Left forelimb (tissue), 1 donor: Measurements from ENCODE around the gene SLC37A1.
A peak's percentile ranks its signal among the peaks of the same experiment; 100 is the strongest.

Experiments
- DNase-seq: peaks from one replicate; pipeline ENCODE4 v3.0.0-alpha.2; 2018; ENCODE audit warnings: low spot score

The SLC37A1 gene

GRCh38 chr21:42543106-42543847, 29.6 kb downstream of the SLC37A1 start:
- no peak for DNase-seq

GRCh38 chr21:42544544-42544943, 30.9 kb downstream of the SLC37A1 start:
- DNase-seq = no peak

GRCh38 chr21:42545317-42545716, 31.7 kb downstream of the SLC37A1 start:
- DNase-seq = no peak

- no peak for DNase-seq
Observed at GRCh38 chr21:42545745-42546144, 32.1 kb downstream of the SLC37A1 start.

- DNase-seq = no peak
Observed at GRCh38 chr21:42546433-42546832, 32.8 kb downstream of the SLC37A1 start.

GRCh38 chr21:42547001-42547905, 33.6 kb downstream of the SLC37A1 start:
- no peak for DNase-seq

- no peak for DNase-seq
Observed at GRCh38 chr21:42547906-42548365, 34.3 kb downstream of the SLC37A1 start.

GRCh38 chr21:42548687-42549406, 35.2 kb downstream of the SLC37A1 start:
- DNase-seq = no peak

- no peak for DNase-seq
Observed at GRCh38 chr21:42550817-42551216, 37.2 kb downstream of the SLC37A1 start.

- DNase-seq = peak; percentile 5
Observed at GRCh38 chr21:42552407-42553336, 39.0 kb downstream of the SLC37A1 start.

GRCh38 chr21:42553435-42553834, 39.8 kb downstream of the SLC37A1 start:
- no peak for DNase-seq

- peak; percentile 20 for DNase-seq
Observed at GRCh38 chr21:42554251-42554961, 40.8 kb downstream of the SLC37A1 start.

- DNase-seq = no peak
Observed at GRCh38 chr21:42555756-42556438, 42.2 kb downstream of the SLC37A1 start.

- no peak for DNase-seq
Observed at GRCh38 chr21:42556476-42556875, 42.8 kb downstream of the SLC37A1 start.

GRCh38 chr21:42556960-42557359, 43.3 kb downstream of the SLC37A1 start:
- DNase-seq = no peak

- DNase-seq = no peak
Observed at GRCh38 chr21:42557420-42557819, 43.8 kb downstream of the SLC37A1 start.

GRCh38 chr21:42558368-42558767, 44.7 kb downstream of the SLC37A1 start:
- no peak for DNase-seq

- DNase-seq = no peak
Observed at GRCh38 chr21:42558846-42559245, 45.2 kb downstream of the SLC37A1 start.

- no peak for DNase-seq
Observed at GRCh38 chr21:42559326-42559725, 45.7 kb downstream of the SLC37A1 start.
